Activated CD8-positive, alpha-beta memory T cell treated with anti-CD3 and anti-CD28 coated beads, Interleukin-2, amount 50 U/mL, for 1 hour (primary cell): Measurements from ENCODE around the gene MCC.
"Not testable (repeated sequence)": the region's sequence is repeated elsewhere in the genome, so short reads cannot be mapped to it uniquely, and the experiment has no call there.

Experiments
- DNase-seq: peaks from one replicate; pipeline ENCODE4 v3.0.0-alpha.2; 2020; ENCODE audit errors: extremely low read depth

MCC gene

GRCh38 chr5:113425909-113426308 is 62.3 kb downstream of the MCC start:
- no peak for DNase-seq

- no peak for DNase-seq
Measured at GRCh38 chr5:113421693-113422092, 66.6 kb downstream of the MCC start.

- no peak for DNase-seq
Measured at GRCh38 chr5:113405530-113405929, 82.7 kb downstream of the MCC start.

GRCh38 chr5:113404269-113404668 is 84.0 kb downstream of the MCC start:
- no peak for DNase-seq

GRCh38 chr5:113397986-113398385 is 90.3 kb downstream of the MCC start:
- not testable (repeated sequence) for DNase-seq

- no peak for DNase-seq
Measured at GRCh38 chr5:113397046-113397445, 91.2 kb downstream of the MCC start.

GRCh38 chr5:113394658-113395057 is 93.6 kb downstream of the MCC start:
- DNase-seq, result no peak

- no peak for DNase-seq
Measured at GRCh38 chr5:113390224-113390623, 98.0 kb downstream of the MCC start.

- no peak for DNase-seq
Measured at GRCh38 chr5:113389116-113389515, 99.1 kb downstream of the MCC start.

- no peak for DNase-seq
Measured at GRCh38 chr5:113387844-113388243, 100.4 kb downstream of the MCC start.

- no peak for DNase-seq
Measured at GRCh38 chr5:113384782-113385285, 103.4 kb downstream of the MCC start.

- DNase-seq, result no peak
Measured at GRCh38 chr5:113382731-113383130, 105.5 kb downstream of the MCC start.

GRCh38 chr5:113381791-113382190 is 106.5 kb downstream of the MCC start:
- DNase-seq, result no peak

GRCh38 chr5:113380807-113381326 is 107.4 kb downstream of the MCC start:
- DNase-seq, result no peak

GRCh38 chr5:113379936-113380806 is 108.1 kb downstream of the MCC start:
- no peak for DNase-seq

- DNase-seq, result peak; percentile 4
Measured at GRCh38 chr5:113378959-113379541, 109.2 kb downstream of the MCC start.

- no peak for DNase-seq
Measured at GRCh38 chr5:113378514-113378913, 109.7 kb downstream of the MCC start.

GRCh38 chr5:113378081-113378480 is 110.2 kb downstream of the MCC start:
- DNase-seq, result no peak

- DNase-seq, result no peak
Measured at GRCh38 chr5:113376640-113377039, 111.6 kb downstream of the MCC start.

- DNase-seq, result no peak
Measured at GRCh38 chr5:113375480-113376060, 112.7 kb downstream of the MCC start.

- no peak for DNase-seq
Measured at GRCh38 chr5:113373426-113373825, 114.8 kb downstream of the MCC start.

- no peak for DNase-seq
Measured at GRCh38 chr5:113371721-113372196, 116.5 kb downstream of the MCC start.
